GM12892 (cell line): ENCODE results near the gene RBKS.

Source experiments
- POLR2A ChIP-seq: IDR thresholded peaks from 2 replicates; pipeline ENCODE4 v1.6.1; 2011; ENCODE audit warnings: low read depth, low read length, control low read depth
- POLR2AphosphoS5 ChIP-seq: IDR thresholded peaks from 2 replicates; pipeline ENCODE4 v1.6.1; 2011; ENCODE audit warnings: low read depth, low read length, control low read depth

DNA sequence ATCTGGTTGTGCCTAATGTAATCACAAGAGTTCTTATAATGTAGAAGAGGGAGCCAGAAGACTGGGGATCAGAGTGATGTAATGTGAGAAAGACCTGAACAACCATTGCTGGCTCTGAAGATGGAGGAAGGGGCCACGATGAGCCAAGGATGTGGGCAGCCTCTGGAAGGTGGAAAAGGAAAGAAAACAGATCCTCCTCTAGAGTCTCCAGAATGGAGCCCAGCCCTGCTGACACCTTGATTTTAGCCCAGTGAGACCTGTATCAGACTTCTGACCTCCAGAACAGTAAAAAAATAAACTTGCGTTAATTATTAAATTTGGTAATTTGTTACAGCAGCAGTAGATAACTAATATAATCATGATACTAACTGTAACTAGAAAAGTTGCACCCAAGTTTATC, 3.1 kb downstream of the RBKS start:
- TF ChIP-seq POLR2A (no peak), POLR2AphosphoS5 (no peak)
